ENCODE results near the gene CRB2. TPM values are rescaled to one million over a fixed set of nuclear protein-coding genes. Genes with fewer than 3 reads are reported as not detected.

CRB2 gene
- total and polyA plus RNA-seq, 7 donors: 0.01 to 0.05 (median 0.03) TPM; not detected in 4

- no peaks in the 10 kb centered on the region for H3K27me3 ChIP-seq (ENCODE audit: insufficient read depth in 3 of 3, low read length in 2 of 3)
Observed at GRCh38 chr9:123414204-123414603, 58.2 kb downstream of the CRB2 start.

GRCh38 chr9:123414936-123415930, 59.2 kb downstream of the CRB2 start:
- no peaks in the 10 kb centered on the region for H3K27me3 ChIP-seq (ENCODE audit: insufficient read depth in 3 of 3, low read length in 2 of 3)
- ATAC-seq (no peak), DNase-seq (no peak)
- no peak overlapping the region for H3K4me3 ChIP-seq
- TF ChIP-seq, protein P1, sequence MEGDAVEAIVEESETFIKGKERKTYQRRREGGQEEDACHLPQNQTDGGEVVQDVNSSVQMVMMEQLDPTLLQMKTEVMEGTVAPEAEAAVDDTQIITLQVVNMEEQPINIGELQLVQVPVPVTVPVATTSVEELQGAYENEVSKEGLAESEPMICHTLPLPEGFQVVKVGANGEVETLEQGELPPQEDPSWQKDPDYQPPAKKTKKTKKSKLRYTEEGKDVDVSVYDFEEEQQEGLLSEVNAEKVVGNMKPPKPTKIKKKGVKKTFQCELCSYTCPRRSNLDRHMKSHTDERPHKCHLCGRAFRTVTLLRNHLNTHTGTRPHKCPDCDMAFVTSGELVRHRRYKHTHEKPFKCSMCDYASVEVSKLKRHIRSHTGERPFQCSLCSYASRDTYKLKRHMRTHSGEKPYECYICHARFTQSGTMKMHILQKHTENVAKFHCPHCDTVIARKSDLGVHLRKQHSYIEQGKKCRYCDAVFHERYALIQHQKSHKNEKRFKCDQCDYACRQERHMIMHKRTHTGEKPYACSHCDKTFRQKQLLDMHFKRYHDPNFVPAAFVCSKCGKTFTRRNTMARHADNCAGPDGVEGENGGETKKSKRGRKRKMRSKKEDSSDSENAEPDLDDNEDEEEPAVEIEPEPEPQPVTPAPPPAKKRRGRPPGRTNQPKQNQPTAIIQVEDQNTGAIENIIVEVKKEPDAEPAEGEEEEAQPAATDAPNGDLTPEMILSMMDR (IDR thresholded peaks at IDR 0.05): no peak
- 81 to 84% (median 82%) methylated on average over 23 of the region's 23 CpGs for WGBS, 3 donors
- no peaks in the 10 kb centered on the region for H3K4me1 ChIP-seq
- H3K36me3 ChIP-seq (ENCODE audit: insufficient read depth in 1 of 2, low read depth in 1 of 2): peaks cover 0 to 20% of the 10 kb centered on the region in 2 donors
- intact Hi-C loops (cut with DNase I): no loop called here
- H3K27ac ChIP-seq: no peak overlapping the region
- H3K9me3 ChIP-seq: no peaks in the 10 kb centered on the region

More at GRCh38 chr9:123414204-123414603, 58.2 kb downstream of the CRB2 start:
- intact Hi-C loops (cut with DNase I): no loop called here
- Histone ChIP-seq H3K27ac (no peak overlapping the region), H3K4me3 (no peak overlapping the region), H3K4me1 (no peaks in the 10 kb centered on the region), H3K36me3 (ENCODE audit: insufficient read depth in 1 of 2, low read depth in 1 of 2) (peaks cover 0 to 11% of the 10 kb centered on the region in 2 donors), H3K9me3 (no peaks in the 10 kb centered on the region)
- ATAC-seq (no peak), DNase-seq (no peak)
- TF ChIP-seq, protein P1 (IDR thresholded peaks at IDR 0.05): no peak
- WGBS, 3 donors: 95 to 97% (median 96%) methylated on average over 7 of the region's 7 CpGs

- TF ChIP-seq, protein P1 (IDR thresholded peaks at IDR 0.05): no peak
- no peak overlapping the region for H3K27ac ChIP-seq
- no peak overlapping the region for H3K4me3 ChIP-seq
- no peaks in the 10 kb centered on the region for H3K27me3 ChIP-seq (ENCODE audit: insufficient read depth in 3 of 3, low read length in 2 of 3)
- 78 to 94% (median 88%) methylated on average over 8 of the region's 8 CpGs for WGBS, 3 donors
- no peaks in the 10 kb centered on the region for H3K9me3 ChIP-seq
- DNase-seq (no peak), ATAC-seq (no peak)
- peaks cover 0 to 21% of the 10 kb centered on the region in 2 donors for H3K36me3 ChIP-seq (ENCODE audit: insufficient read depth in 1 of 2, low read depth in 1 of 2)
- no peaks in the 10 kb centered on the region for H3K4me1 ChIP-seq
- intact Hi-C loops (cut with DNase I): no loop called here
Observed at GRCh38 chr9:123416176-123416575, 60.2 kb downstream of the CRB2 start.

DNA sequence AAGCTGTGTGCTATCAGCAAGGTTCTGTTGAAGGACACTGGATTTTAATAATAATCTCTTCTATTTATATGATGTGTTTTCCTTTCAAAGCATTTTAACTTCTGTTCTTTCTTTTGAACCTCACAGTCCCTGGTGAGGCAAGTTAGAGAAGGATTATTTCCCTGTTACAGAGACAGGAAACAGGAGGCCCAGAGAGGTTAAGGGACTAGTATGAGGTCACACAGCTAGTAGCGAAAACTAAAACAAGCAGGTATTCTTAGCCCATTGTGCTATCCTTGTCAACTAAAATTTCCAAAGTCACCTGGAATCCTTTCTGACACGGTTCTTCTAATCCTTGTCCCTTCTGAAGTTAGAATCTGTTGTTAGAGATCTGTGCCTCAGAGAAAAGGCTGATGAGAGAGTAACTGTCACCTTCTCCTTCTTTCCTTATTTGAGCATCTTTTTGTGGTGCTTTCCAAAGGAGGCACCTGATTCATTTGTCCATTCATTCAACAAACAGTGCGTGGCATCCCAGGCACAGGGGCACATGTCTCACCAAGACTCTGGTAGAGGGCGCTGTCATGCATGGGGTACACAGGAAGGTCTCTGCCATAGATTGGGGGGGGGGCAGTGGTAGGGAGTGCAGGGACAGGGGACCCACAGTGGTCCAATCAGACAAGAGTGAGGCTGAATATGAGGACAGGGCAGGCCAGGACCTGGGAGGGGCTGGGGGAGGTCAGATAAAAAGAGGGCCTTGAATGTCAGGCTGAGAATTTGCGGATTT, 61.5 kb downstream of the CRB2 start:
- H3K27me3 ChIP-seq (ENCODE audit: insufficient read depth in 3 of 3, low read length in 2 of 3): no peaks in the 10 kb centered on the region
- WGBS, 3 donors: 95 to 97% (median 96%) methylated on average over 5 of the region's 5 CpGs
- no peak overlapping the region for H3K4me3 ChIP-seq
- TF ChIP-seq, protein P1 (IDR thresholded peaks at IDR 0.05): no peak
- intact Hi-C loops (cut with DNase I): no loop called here
- no peak overlapping the region for H3K27ac ChIP-seq
- ATAC-seq (no peak), DNase-seq (no peak)
- H3K9me3 ChIP-seq: no peaks in the 10 kb centered on the region
- H3K4me1 ChIP-seq: no peaks in the 10 kb centered on the region
- H3K36me3 ChIP-seq (ENCODE audit: insufficient read depth in 1 of 2, low read depth in 1 of 2): peaks cover 0 to 21% of the 10 kb centered on the region in 2 donors

All from psoas muscle (tissue), 8 donors.